ENCODE results near the gene WNT3. TPM values are rescaled to one million over a fixed set of nuclear protein-coding genes. Genes with fewer than 3 reads are reported as not detected.
"Not testable (repeated sequence)": the region's sequence is repeated elsewhere in the genome, so short reads cannot be mapped to it uniquely, and the experiment has no call there.

Gene WNT3
- total RNA-seq, 4 donors from 2014 or later: 0.46 to 0.90 TPM; not detected in 2

DNA sequence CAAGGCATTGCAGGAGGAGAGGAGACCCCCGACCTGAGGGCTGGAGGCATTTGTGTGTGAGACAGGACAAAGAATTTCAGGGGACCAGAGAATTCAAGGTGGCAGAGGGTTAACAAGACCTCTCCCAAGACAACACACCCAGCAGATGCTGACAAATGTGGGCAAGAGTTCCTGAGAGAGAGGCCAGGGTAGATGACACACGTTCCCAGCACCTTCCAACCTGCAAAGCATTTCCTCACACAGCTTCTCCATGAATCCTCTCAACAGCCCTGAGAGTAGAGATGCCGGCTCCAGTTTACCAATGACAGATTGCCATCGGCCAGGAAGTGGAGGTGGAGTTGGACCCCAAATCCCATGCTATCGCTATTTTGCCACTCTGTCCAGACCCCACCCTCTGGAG, 25.0 kb downstream of the WNT3 start:
- H3K27ac ChIP-seq: no peak overlapping the region
- H3K4me1 ChIP-seq: no peaks in the 10 kb centered on the region
- no peaks in the 10 kb centered on the region for H3K27me3 ChIP-seq
- no peak for TF ChIP-seq POLR2A (IDR thresholded peaks at IDR 0.05)
- TF ChIP-seq, protein P1, sequence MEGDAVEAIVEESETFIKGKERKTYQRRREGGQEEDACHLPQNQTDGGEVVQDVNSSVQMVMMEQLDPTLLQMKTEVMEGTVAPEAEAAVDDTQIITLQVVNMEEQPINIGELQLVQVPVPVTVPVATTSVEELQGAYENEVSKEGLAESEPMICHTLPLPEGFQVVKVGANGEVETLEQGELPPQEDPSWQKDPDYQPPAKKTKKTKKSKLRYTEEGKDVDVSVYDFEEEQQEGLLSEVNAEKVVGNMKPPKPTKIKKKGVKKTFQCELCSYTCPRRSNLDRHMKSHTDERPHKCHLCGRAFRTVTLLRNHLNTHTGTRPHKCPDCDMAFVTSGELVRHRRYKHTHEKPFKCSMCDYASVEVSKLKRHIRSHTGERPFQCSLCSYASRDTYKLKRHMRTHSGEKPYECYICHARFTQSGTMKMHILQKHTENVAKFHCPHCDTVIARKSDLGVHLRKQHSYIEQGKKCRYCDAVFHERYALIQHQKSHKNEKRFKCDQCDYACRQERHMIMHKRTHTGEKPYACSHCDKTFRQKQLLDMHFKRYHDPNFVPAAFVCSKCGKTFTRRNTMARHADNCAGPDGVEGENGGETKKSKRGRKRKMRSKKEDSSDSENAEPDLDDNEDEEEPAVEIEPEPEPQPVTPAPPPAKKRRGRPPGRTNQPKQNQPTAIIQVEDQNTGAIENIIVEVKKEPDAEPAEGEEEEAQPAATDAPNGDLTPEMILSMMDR (IDR thresholded peaks at IDR 0.05): no peak
- DNase-seq: no peak
- H3K9me3 ChIP-seq: no peaks in the 10 kb centered on the region
- no peaks in the 10 kb centered on the region for H3K36me3 ChIP-seq
- no peak overlapping the region for H3K4me3 ChIP-seq
- intact Hi-C loops (cut with DNase I; ENCODE audit: low total_unique reads): no loop called here

DNA sequence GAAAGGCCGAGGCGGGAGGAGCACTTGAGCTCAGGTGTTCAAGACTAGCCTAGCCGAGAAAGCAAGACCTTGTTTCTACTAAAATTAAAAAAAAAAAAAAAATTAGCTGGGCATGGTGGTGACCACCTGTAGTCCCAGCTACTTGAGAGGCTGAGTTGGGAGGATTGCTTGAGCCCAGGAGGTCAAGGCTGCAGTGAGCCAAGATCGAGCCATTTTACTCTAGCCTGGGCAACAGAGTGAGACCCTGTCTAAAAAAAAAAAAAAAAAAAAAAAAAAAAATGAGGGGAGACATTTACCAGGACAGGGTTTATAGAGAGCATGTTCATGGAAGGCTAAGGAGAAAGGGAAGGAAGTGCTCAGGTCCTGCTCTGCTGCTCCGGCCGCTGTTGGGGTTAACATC, 25.5 kb downstream of the WNT3 start:
- H3K27ac ChIP-seq; DNase-seq; H3K4me3 ChIP-seq; H3K27me3 ChIP-seq; H3K36me3 ChIP-seq; intact Hi-C loops (cut with DNase I; ENCODE audit: low total_unique reads); H3K4me1 ChIP-seq; H3K9me3 ChIP-seq: not testable (repeated sequence)

GRCh38 chr17:46792071-46792470, 26.4 kb downstream of the WNT3 start:
- Histone ChIP-seq H3K27me3 (no peaks in the 10 kb centered on the region), H3K9me3 (no peaks in the 10 kb centered on the region), H3K4me3 (no peak overlapping the region), H3K4me1 (no peaks in the 10 kb centered on the region), H3K27ac (no peak overlapping the region), H3K36me3 (no peaks in the 10 kb centered on the region)
- intact Hi-C loops (cut with DNase I; ENCODE audit: low total_unique reads): no loop called here
- no peak for DNase-seq
- TF ChIP-seq POLR2A (IDR thresholded peaks at IDR 0.05): no peak
- TF ChIP-seq, protein P1 (IDR thresholded peaks at IDR 0.05): no peak

DNA sequence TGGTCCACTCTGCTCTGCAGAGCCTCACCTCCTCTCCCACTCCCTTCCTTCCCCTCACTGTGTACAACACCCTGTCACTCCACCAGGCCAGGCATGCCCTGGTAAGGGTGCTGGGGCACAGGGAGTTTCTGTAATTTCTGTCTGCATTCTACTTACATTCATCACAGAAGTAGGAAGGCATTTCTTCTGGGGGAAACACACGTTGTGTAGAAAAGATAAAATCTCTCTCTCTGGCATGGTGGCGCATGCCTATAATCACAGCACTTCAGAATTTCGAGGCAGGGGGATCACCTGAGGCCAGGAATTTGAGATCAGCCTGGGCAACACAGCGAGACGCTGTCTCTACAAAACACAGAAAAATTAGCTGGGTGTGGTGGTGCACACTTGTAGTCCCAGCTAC, 27.0 kb downstream of the WNT3 start:
- Histone ChIP-seq H3K4me3 (no peak overlapping the region), H3K27me3 (no peaks in the 10 kb centered on the region), H3K27ac (no peak overlapping the region), H3K9me3 (no peaks in the 10 kb centered on the region), H3K36me3 (no peaks in the 10 kb centered on the region), H3K4me1 (no peaks in the 10 kb centered on the region)
- intact Hi-C loops (cut with DNase I; ENCODE audit: low total_unique reads): no loop called here
- no peak for DNase-seq
- TF ChIP-seq POLR2A (IDR thresholded peaks at IDR 0.05): no peak
- TF ChIP-seq, protein P1 (IDR thresholded peaks at IDR 0.05): no peak

- Histone ChIP-seq H3K27ac (no peak overlapping the region), H3K27me3 (no peaks in the 10 kb centered on the region), H3K36me3 (no peaks in the 10 kb centered on the region), H3K4me1 (no peaks in the 10 kb centered on the region), H3K9me3 (no peaks in the 10 kb centered on the region), H3K4me3 (no peak overlapping the region)
- intact Hi-C loops (cut with DNase I; ENCODE audit: low total_unique reads): no loop called here
- DNase-seq: no peak
- no peak for TF ChIP-seq POLR2A (IDR thresholded peaks at IDR 0.05)
- TF ChIP-seq, protein P1 (IDR thresholded peaks at IDR 0.05): no peak
Observed at GRCh38 chr17:46790216-46790615, 28.3 kb downstream of the WNT3 start.

- Histone ChIP-seq H3K27me3 (no peaks in the 10 kb centered on the region), H3K36me3 (no peaks in the 10 kb centered on the region), H3K9me3 (no peaks in the 10 kb centered on the region), H3K4me3 (no peak overlapping the region), H3K27ac (no peak overlapping the region), H3K4me1 (no peaks in the 10 kb centered on the region)
- TF ChIP-seq, protein P1 (IDR thresholded peaks at IDR 0.05): no peak
- no peak for TF ChIP-seq POLR2A (IDR thresholded peaks at IDR 0.05)
- no peak for DNase-seq
- intact Hi-C loops (cut with DNase I; ENCODE audit: low total_unique reads): no loop called here
Observed at GRCh38 chr17:46789610-46790009, 28.9 kb downstream of the WNT3 start.

Data from uterus (tissue), 4 donors.